GM11168 (cell line): ENCODE data around the gene PALMD.

Experiments used
- in situ Hi-C: fragments of 300-500 bp; cut with MboI; formaldehyde crosslinking; loops from one replicate; pipeline ENCODE4 v1.12.0; 2022; ENCODE audit warnings: low sequenced_read_pairs; ENCODE audit not compliant: unreplicated experiment

The PALMD gene

GRCh38 chr1:99629164-99629563, 16.7 kb upstream of the PALMD start:
- in situ Hi-C loops = no loop called here

GRCh38 chr1:99634971-99635624, 10.8 kb upstream of the PALMD start:
- in situ Hi-C loops = no loop called here

DNA sequence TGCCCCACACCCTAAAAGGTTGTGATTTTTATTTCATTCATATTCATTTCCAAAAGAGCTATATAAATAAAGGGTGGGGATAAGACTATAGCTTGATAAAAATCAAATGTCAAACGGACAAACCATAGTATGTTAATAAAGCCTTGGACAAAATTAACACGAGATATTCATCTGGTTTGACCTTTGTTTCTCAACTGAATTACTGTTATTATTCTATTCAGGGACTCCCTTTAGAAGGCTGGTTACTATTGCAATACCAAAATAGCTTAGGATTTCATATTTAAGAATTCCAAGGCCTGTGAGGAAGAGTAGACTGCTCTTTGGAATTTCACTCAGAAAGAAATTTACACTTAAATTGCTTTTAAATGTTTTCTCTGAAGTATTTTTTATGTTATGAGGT, 10.2 kb upstream of the PALMD start:
- in situ Hi-C loops = no loop called here

- in situ Hi-C loops = no loop called here
Measured at GRCh38 chr1:99636647-99637175, 9.2 kb upstream of the PALMD start.

GRCh38 chr1:99638853-99639252, 7.1 kb upstream of the PALMD start:
- in situ Hi-C loops = no loop called here

DNA sequence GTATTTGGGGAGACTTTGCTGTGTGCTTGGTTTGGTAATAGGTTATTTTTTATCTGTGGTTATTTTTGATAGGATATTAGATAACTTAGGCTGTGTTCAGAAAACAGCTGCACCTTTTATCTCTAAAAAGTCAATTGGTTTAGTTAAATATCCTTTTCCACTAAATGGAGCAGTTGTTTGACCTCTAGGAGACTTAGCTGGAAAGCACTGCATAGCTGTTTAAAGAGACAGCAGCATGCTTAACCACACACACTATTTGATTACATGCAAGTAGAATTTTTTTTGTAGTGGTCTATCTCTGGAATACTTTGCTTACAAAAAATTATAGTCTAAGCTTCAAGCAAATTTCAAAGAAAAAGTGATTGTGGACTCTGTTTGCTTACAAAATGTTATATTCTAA, 6.5 kb upstream of the PALMD start:
- in situ Hi-C loops = no loop called here

DNA sequence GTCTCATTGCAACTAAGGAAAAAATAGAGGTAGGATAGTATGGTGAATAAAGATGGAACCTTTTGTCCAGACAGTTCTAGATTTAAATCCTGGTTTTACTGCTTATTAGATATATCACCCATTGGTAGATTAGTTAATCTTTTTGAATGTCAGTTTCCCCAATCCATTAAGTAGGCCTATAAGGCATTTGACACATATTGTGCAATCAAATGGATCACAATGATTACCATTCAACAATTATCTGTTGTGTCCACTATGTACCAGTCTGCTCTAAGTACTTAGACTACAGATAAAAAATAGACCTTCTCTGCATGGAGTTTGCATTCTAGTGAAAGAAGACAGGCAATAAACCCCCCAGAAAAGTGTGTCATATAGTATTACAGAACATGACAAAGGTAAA, 6.0 kb upstream of the PALMD start:
- in situ Hi-C loops = no loop called here

DNA sequence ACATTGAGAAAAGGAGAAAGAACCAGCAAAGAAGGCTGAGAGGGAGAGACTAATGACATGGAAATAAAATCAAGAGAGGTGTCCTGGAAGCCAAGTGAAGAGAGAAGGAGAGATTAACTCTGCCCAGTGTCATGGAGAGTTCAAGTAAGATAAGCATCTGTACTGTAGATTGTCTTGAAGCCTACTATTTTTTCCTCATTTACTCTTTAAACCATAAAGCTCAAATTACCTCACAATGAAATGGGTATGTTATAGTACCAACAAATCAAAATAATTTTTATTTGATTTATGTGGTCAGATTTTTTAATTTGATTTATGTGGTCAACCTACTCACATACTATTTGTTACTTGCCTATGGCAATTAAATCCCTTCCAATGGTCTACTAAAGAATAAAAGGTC, 5.2 kb upstream of the PALMD start:
- in situ Hi-C loops = no loop called here

GRCh38 chr1:99641558-99641957, 4.4 kb upstream of the PALMD start:
- in situ Hi-C loops = no loop called here

GRCh38 chr1:99642053-99642452, 3.9 kb upstream of the PALMD start:
- in situ Hi-C loops = no loop called here

GRCh38 chr1:99643021-99643779, 2.7 kb upstream of the PALMD start:
- in situ Hi-C loops = no loop called here

- in situ Hi-C loops = no loop called here
Measured at GRCh38 chr1:99644279-99645004, 1.5 kb upstream of the PALMD start.

GRCh38 chr1:99645203-99645602, 710 bp upstream of the PALMD start:
- in situ Hi-C loops = no loop called here

- in situ Hi-C loops = no loop called here
Measured at GRCh38 chr1:99646868-99647267, 955 bp downstream of the PALMD start.

DNA sequence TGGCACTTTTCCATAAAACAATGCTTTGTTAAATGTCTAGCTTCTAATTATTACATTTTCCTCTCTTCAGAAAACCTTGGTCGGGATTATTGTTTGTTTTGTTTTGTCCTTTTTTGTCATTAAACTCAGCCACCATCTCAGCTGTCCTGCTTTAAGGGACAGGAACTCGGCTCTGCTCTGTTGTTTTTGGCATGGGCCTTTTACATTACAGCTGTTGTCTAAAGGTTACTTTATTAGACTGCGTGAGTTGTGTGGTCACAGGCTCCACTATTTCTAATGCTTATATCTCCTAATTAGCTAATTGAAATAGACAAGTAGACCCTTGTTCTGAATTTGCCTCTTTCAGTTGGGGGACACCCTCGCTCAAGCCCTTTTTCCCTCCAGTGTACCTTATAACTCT, 1.6 kb downstream of the PALMD start:
- in situ Hi-C loops = no loop called here

- in situ Hi-C loops = no loop called here
Measured at GRCh38 chr1:99648107-99648506, 2.2 kb downstream of the PALMD start.

DNA sequence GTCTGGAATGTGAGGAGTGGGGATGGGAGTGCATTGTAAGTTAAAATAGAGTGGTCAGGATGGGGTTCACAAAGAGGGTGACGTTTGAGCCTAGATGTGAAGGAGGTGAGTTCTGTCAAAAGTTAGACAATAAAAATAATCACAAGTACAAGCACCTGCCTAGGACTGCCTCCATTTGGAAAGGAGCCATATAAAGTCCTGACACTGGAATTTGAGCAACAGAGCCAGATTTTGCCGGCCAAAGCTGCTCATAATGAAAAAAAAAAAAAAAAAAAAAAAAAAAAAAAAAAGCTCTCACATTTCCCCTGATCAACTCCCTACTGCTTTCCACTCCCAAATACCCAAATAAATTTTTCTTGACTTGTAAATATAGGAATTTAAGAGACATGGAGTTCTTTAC, 4.1 kb downstream of the PALMD start:
- in situ Hi-C loops = no loop called here

DNA sequence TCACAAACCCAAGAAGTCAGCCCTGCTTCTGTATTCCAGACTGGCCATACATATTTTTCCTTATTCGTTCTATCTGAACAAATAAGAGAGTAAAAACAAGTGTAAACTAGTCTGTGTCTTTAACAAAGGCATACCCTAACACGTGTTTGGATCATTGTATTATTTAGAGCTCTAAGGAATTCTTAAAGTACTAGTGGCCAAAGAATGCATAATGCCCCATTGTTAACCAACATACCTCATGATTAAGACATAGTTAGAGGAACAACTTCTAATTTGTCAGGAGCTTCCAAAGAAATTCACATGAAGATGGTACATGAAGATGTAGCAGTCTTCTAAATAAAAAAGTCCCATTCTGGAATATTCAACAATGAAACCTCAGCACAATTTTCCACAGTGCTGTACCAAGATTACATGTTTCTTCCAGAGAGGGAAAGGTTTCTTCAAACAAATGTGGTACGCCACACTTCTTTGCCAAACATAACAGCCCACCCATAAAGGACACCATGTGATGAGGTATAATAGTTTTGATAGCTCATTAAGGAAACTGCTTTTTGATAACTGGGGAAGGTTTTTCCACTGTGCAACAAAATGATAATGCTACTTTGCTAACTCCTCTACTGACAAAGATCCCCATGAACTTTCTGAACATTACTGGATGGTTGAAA, 5.0 kb downstream of the PALMD start:
- in situ Hi-C loops = no loop called here

DNA sequence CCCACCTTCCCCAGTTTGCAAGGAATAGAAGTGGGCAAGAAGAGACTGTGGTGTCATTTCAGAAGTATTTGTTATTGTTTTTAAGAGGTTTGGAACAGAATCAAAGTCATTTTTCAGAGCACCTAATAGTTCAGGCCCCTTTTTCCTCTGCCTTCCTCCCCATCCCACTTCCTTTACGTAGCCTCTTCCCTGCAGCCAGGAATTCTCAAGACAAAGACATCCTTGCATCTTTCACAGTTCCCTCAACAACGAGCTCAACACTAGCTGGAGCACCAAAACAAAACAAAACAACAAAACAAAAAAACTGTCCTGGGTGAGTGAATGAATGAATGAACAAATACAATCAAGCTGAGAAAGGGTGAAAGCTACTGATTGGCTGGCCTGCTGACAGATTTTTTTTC, 7.0 kb downstream of the PALMD start:
- in situ Hi-C loops = no loop called here

- in situ Hi-C loops = no loop called here
Measured at GRCh38 chr1:99655376-99655775, 9.5 kb downstream of the PALMD start.

DNA sequence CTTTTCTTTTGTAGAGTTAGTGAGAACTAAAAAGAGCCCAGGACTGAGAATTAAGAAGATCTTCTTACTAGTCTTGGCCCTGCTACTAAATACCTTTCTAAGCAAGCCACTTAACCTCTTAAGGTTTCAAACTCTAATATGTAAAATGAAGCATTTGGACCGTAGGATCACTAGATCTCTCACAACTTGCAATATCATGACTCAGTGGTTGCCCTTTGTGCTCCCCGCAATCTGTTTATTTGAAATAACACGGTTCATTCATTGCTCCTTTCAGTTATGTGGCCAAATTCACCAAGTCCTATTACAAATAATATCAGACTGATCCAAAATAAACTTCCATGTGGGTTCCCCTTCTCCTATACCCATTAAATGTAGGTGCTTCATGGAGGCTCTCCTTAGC, 10.8 kb downstream of the PALMD start:
- in situ Hi-C loops = no loop called here
